Measurements from ENCODE around the gene CEND1. TPM values are rescaled to one million over a fixed set of nuclear protein-coding genes. Genes with fewer than 3 reads are reported as not detected.

The CEND1 gene
- total RNA-seq, 1 donor from 2014 or later: not detected

- DNase-seq (ENCODE audit: low spot score) (no peak), ATAC-seq (no peak)
- intact Hi-C loops (cut with DNase I): no loop called here
Measured at GRCh38 chr11:801097-801780, 11.3 kb upstream of the CEND1 start.

- DNase-seq (ENCODE audit: low spot score) (no peak), ATAC-seq (no peak)
- intact Hi-C loops (cut with DNase I): no loop called here
Measured at GRCh38 chr11:800473-800872, 10.6 kb upstream of the CEND1 start.

GRCh38 chr11:799641-800316, 9.9 kb upstream of the CEND1 start:
- intact Hi-C loops (cut with DNase I): loop anchor here (10.0 kb wide), 1 partner anchor 135 kb away; no protein-coding TSS in a partner anchor
- no peak for ATAC-seq
- DNase-seq (ENCODE audit: low spot score): no peak

- DNase-seq (ENCODE audit: low spot score): peak; percentile 86
- intact Hi-C loops (cut with DNase I): loop anchor here (10.0 kb wide), 1 partner anchor 133 kb away; no protein-coding TSS in a partner anchor
- ATAC-seq: peak; percentile 37
Measured at GRCh38 chr11:798093-798713, 8.3 kb upstream of the CEND1 start, which contains the start of gene SLC25A22. Gene SLC25A22 (minus strand): TSS chr11:798281. CDS start chr11:795006, 3,275 bp downstream.

GRCh38 chr11:797296-798092, 7.6 kb upstream of the CEND1 start:
- ATAC-seq: peak; percentile 78
- DNase-seq (ENCODE audit: low spot score): peak; percentile 83
- intact Hi-C loops (cut with DNase I): loop anchor here (10.0 kb wide), 1 partner anchor 133 kb away; no protein-coding TSS in a partner anchor

- DNase-seq (ENCODE audit: low spot score): no peak
- intact Hi-C loops (cut with DNase I): loop anchor here (10.0 kb wide), 1 partner anchor 132 kb away; no protein-coding TSS in a partner anchor
- peak; percentile 0 for ATAC-seq
Measured at GRCh38 chr11:796565-797295, 6.8 kb upstream of the CEND1 start.

GRCh38 chr11:795634-796564, 6.0 kb upstream of the CEND1 start:
- intact Hi-C loops (cut with DNase I): loop anchor here (10.0 kb wide), 1 partner anchor 131 kb away; no protein-coding TSS in a partner anchor
- DNase-seq (ENCODE audit: low spot score) (peak; percentile 82), ATAC-seq (peak; percentile 76)

- DNase-seq (ENCODE audit: low spot score) (no peak), ATAC-seq (no peak)
- intact Hi-C loops (cut with DNase I): loop anchor here (10.0 kb wide), 1 partner anchor 130 kb away; no protein-coding TSS in a partner anchor
Measured at GRCh38 chr11:794766-795633, 5.1 kb upstream of the CEND1 start.

GRCh38 chr11:794013-794765, 4.3 kb upstream of the CEND1 start:
- no peak for DNase-seq (ENCODE audit: low spot score)
- ATAC-seq: no peak
- intact Hi-C loops (cut with DNase I): loop anchor here (10.0 kb wide), 1 partner anchor 129 kb away; no protein-coding TSS in a partner anchor

- DNase-seq (ENCODE audit: low spot score) (no peak), ATAC-seq (no peak)
- intact Hi-C loops (cut with DNase I): loop anchor here (10.0 kb wide), 1 partner anchor 129 kb away; no protein-coding TSS in a partner anchor
Measured at GRCh38 chr11:793556-793955, 3.7 kb upstream of the CEND1 start.

- ATAC-seq (no peak), DNase-seq (ENCODE audit: low spot score) (no peak)
- intact Hi-C loops (cut with DNase I): loop anchor here (10.0 kb wide), 1 partner anchor 128 kb away; no protein-coding TSS in a partner anchor
Measured at GRCh38 chr11:792873-793272, 3.0 kb upstream of the CEND1 start.

GRCh38 chr11:792535-792821, 2.6 kb upstream of the CEND1 start:
- ATAC-seq (no peak), DNase-seq (ENCODE audit: low spot score) (no peak)
- intact Hi-C loops (cut with DNase I): loop anchor here (10.0 kb wide), 1 partner anchor 128 kb away; no protein-coding TSS in a partner anchor

GRCh38 chr11:791658-792534, 2.0 kb upstream of the CEND1 start:
- intact Hi-C loops (cut with DNase I): loop anchor here (10.0 kb wide), 1 partner anchor 127 kb away; no protein-coding TSS in a partner anchor
- ATAC-seq (no peak), DNase-seq (ENCODE audit: low spot score) (no peak)

- intact Hi-C loops (cut with DNase I): loop anchor here (10.0 kb wide), 1 partner anchor 126 kb away; no protein-coding TSS in a partner anchor
- DNase-seq (ENCODE audit: low spot score) (no peak), ATAC-seq (peak; percentile 1)
Measured at GRCh38 chr11:790721-791564, 1.1 kb upstream of the CEND1 start.
